T1000 (cell line): ENCODE data around the gene AKAP10.
"Not testable (repeated sequence)": the region's sequence is repeated elsewhere in the genome, so short reads cannot be mapped to it uniquely, and the experiment has no call there.

Experiments
- DNase-seq: peaks from one replicate; lab custom pipeline; 2025; ENCODE audit warnings: mixed read lengths; lab: John Stamatoyannopoulos, UW

Gene AKAP10

DNA sequence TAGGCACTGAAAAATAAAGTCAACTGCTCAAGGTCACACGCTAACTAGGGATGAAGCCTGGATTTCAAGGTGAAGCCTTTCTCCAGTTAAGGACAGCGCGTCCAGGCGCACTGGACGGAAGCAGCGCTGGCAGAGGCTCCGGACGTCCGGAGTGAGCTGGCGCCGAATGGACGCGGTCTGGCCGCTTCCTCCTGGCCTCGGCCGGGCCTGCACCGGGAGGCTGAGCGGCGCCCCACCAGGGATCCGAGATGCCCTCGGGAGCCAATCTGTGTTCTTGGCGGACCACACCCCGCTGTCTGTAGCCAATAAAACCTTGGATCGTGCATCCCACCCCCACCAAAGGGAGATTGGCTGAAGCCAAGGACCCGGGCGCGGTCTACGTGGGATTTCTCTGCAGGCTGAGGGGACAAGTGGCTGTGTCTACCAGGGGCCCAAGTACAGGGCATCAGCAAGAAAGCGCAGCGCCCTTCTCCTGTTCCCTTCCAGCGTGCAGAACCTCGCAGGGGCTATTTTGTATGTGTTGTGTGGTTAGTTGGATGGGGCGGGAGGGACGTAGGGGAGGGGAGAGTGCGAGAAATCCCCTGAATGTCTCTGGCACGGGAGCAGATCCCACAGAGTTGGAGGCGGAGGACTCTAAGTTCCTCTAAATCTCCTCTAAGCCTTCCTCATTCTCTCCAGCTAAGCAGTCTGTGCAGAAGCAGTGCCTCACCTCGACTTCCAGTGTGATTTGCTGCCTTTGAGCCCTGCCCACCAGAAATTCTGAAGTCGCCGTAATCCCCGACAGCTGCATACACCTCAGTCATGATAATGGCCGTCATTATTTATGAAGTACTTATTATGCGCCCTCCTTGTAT lies 2.5 kb upstream of the AKAP10 start:
- no peak for DNase-seq

DNA sequence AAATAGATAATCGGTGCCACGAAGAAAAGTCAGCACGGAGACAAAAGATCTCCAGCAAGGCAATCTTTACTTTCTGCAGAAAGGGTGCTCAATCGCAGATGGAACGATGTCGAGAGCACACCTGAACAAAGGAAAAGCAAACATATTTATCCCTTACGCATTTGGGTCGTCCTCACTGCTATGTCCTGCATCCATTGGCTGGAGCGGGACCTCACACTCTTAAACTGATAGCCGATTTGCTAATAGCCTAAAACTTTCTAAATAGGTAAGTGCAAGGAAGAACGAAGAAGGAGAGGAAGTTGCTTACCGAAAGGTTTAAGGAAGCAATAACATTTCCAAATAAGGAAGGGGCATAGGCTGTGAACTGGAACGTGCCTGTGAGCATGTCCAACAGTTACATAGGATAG lies 1.2 kb upstream of the AKAP10 start:
- DNase-seq, result no peak

DNA sequence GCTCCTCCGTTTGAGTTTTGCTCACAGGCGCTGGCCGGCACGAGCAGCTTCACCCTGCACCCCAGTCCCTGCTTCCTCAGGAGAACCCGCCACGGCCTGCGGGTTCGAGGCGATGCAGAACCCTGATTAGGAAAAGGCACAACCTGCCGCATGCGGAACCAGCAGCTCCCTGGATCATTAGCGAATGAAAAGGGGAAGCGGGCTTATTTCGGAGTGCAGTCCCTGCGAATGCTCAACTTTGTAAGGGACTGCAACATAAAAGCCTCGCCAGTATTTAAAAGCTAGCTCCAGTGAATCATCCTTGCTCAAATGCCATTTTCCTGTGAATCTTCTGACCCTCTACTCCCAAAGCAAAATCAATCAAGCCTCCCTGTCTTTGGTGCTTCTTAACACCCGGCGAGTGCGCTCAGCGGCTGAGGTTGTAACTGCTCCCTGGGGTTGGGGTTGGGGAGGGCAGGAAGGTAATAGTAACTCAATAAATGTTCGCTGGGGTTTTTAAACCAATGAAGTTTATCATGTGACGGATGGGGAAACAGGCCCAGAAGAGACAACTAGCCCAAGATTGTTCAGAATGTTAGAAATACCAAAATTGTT lies 678 bp upstream of the AKAP10 start:
- no peak for DNase-seq

DNA sequence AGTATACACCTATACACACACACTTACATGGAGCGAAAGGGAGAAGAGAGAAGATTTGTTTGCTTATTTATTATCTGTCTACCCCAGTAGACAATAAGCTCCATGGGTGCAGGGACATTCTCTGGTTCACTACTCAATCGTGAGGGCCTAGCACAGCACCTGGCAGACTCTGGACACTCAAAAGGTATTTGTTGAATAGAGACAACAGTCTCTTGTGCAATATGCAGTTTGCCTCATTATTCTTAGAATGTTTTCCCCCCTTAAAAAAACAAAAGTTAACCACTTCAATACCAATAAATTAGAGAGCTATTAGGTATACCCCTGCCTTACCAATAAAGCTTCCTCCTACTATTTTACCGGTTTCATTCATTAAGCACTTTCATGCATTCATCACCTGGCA lies 2.0 kb downstream of the AKAP10 start:
- no peak for DNase-seq

DNA sequence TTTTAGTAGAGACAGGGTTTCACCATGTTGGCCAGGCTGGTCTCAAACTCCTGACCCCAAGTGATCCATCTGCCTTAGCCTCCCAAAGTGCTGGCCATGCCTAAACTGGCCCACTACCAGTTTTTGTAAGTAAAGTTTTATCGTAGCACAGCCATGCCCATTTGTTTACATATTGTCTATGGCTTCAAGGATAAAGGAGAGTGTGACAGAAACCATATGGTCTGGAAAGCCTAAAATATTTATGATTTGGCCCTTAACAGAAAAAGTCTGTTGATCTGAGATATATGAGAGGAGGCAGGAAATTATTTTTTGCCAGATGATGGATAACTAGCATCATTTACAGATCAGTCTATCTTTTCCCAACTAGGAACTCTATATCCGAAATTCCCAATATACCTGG lies 4.5 kb downstream of the AKAP10 start:
- DNase-seq, result no peak

DNA sequence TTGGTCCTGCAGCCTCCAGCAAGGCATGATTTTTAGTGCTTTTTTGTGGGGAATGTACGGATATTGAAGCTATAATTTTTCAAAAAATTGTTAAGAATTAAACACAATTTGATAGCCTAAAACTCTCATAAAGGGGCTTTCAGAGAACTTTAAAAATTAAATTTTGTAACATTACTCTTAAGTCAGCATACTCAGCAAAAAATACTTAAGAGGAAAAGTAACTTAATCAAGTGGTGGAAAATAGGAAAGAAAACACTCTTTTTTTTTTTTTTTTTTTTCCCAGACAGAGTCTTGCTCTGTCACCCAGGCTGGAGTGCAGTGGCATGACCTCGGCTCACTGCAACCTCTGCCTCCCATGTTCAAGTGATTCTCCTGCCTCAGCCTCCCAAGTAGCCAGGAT lies 14.7 kb downstream of the AKAP10 start:
- not testable (repeated sequence) for DNase-seq

- DNase-seq, result peak; percentile 46
Measured at GRCh38 chr17:19958023-19958422, 19.6 kb downstream of the AKAP10 start.

GRCh38 chr17:19955099-19955498 lies 22.5 kb downstream of the AKAP10 start:
- DNase-seq, result no peak

- DNase-seq, result not testable (repeated sequence)
Measured at GRCh38 chr17:19951411-19951810, 26.2 kb downstream of the AKAP10 start.

GRCh38 chr17:19950624-19951195 lies 26.9 kb downstream of the AKAP10 start:
- not testable (repeated sequence) for DNase-seq

DNA sequence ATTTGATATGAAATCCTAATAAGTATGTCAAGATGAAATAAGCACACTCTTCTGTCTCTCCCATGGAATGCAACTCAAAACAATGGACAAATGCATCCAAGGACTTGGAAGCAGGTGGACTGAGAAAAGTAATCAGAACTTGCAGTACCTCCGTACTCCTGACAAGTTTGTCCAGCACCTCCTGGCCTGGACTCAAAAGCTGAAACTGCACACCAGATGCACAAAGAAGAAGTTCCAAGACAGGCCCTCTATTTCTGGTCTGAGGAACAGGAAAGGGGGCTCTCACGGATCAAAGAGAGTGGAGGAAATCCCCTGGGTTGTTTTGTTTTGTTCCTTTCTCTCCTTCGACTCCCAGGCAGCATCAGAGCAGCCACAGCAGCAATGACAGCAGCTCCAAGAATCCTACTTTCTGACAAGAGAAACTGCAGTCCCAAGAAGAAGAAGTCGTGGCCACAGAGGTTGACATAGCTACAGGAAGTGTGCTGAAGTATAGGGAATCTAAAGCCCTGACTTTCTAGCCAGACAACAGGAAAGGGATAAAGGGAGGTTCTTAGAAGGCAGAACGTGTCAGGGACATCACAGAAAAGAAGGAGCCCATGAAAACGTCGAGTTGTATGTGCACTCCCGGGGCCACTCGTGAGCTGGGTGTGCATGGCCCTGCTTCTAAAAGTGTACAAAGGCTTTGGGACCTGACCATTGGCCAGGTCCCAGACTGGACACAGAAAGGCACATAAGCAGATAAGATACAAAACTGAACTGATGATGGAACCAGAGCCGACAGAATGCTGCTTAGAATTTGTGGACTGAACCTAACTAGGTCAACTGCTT lies 29.3 kb downstream of the AKAP10 start:
- no peak for DNase-seq

GRCh38 chr17:19946921-19947320 lies 30.7 kb downstream of the AKAP10 start:
- DNase-seq, result no peak

DNA sequence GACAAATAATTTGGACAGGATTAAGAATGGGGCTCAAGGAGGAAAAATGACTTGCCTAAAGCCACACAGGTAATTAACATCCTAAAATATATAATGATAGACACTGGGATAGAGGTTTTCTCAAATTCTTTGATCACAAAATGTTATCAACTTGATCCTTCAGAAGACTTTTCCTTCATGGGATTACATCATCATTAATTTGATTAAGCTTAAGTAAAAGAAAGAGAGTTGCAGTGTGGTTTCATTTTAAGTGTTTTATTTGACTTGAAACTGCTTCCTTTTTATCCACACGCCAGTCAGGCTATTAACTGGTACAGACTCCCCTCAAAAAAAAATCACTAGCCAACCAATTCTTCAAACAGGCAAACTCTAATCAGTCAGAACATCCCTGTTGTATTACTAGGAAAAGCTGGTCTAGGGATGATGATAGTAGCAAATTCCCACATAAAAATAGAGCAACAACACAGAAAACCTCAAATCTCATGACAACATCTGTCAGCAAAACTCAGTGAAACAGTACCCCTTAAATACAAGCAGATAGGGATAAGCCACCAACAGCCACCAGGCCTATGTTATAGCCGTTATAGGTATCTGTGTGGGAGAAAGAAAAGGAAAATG lies 32.5 kb downstream of the AKAP10 start:
- DNase-seq, result no peak

GRCh38 chr17:19943599-19943998 lies 34.0 kb downstream of the AKAP10 start:
- DNase-seq, result no peak

DNA sequence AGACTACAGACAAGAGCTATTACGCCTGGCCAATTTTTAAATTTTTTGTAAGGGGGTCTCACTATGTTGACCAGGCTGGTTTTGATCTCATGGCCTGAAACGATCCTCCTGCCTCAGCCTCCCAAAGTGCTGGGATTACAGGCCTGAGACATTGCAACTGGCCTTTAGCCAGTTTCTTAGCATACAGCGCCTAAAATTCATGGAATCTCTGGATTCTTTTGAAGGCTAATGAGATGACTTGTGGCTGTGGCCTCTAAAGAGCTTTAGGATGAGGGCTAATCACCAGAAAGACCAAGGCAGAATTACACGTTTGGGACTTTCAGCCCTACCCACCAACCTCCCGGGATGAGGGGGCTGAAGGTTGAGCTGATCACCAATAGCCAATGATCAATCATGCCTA lies 34.6 kb downstream of the AKAP10 start:
- DNase-seq, result no peak

GRCh38 chr17:19940722-19941464 lies 36.7 kb downstream of the AKAP10 start:
- no peak for DNase-seq

- DNase-seq, result no peak
Measured at GRCh38 chr17:19939993-19940721, 37.5 kb downstream of the AKAP10 start.

DNA sequence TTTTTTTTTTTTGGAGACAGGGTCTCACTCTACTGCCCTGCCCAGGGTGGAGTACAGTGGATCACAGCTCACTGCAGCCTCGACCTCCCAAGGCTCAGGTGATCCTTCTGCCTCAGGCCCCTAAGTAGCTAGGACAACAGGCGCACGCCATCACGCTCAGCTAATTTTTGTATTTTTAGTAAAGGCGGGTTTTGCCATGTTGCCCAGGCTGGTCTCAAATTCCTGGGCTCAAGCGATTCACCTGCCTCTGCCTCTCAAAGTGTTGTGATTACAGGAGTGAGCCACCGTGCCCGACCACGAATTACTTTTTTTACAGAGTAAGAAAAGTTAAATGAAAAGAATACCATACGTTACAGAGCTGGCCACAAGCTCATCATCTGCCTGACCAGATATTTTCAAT lies 38.9 kb downstream of the AKAP10 start:
- DNase-seq, result no peak

- DNase-seq, result no peak
Measured at GRCh38 chr17:19937522-19937921, 40.1 kb downstream of the AKAP10 start.

GRCh38 chr17:19935169-19935568 lies 42.5 kb downstream of the AKAP10 start:
- DNase-seq, result no peak

DNA sequence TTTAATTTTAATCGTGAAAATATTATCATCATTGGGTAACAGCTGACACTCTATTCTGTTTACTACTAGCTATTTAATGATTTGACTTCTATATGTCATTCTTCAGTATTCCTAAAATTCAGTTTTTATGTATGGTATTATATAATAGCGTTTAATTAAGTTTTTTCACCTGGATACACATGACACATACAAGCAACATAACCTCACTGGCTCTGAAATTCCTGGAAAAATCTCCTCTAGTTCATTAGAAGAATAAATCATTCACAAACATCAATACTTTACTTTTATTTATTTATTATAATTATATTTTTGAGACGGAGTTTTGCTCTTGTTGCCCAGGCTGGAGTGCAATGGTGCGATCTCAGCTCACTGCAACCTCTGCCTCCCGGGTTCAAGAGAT lies 44.0 kb downstream of the AKAP10 start:
- DNase-seq, result no peak
